Liver (tissue), 9 donors: Measurements from ENCODE around the gene TACC2. TPM values are rescaled to one million over a fixed set of nuclear protein-coding genes. Genes with fewer than 3 reads are reported as not detected.

Experiments
- DNase-seq: peaks from one replicate; pipeline ENCODE4 v3.0.0-alpha.2; 2017; ENCODE audit warnings: low spot score
- H3K27ac ChIP-seq, 2 donors: one replicate each; pipeline ENCODE4 v1.7.0; 2013; ENCODE audit warnings: inconsistent platforms in 2 of 2, low read length in 2 of 2, control low read depth in 1 of 2, low read depth in 1 of 2, mild to moderate bottlenecking in 1 of 2
- H3K27me3 ChIP-seq, 4 donors: one replicate each; pipeline versions ENCODE4 v1.6.1 to v1.7.0; 2013; ENCODE audit warnings: low read length in 3 of 4, inconsistent platforms in 1 of 4, mild to moderate bottlenecking in 1 of 4, moderate library complexity in 1 of 4; ENCODE audit not compliant: control insufficient read depth in 4 of 4, insufficient read depth in 4 of 4
- H3K36me3 ChIP-seq, 4 donors: one replicate each; pipeline versions ENCODE4 v1.6.1 to v1.7.0; 2013; ENCODE audit warnings: low read length in 3 of 4, mild to moderate bottlenecking in 3 of 4, low read depth in 1 of 4, moderate library complexity in 1 of 4; ENCODE audit not compliant: control insufficient read depth in 4 of 4, insufficient read depth in 3 of 4
- H3K4me1 ChIP-seq, 4 donors: one replicate each; pipeline versions ENCODE4 v1.6.1 to v1.7.0; 2013; ENCODE audit warnings: low read length in 3 of 4, mild to moderate bottlenecking in 3 of 4, moderate library complexity in 1 of 4; ENCODE audit not compliant: control insufficient read depth in 4 of 4, insufficient read depth in 4 of 4
- H3K4me3 ChIP-seq, 3 donors: one replicate each; pipeline versions ENCODE4 v1.6.1 to v1.7.0; 2013; ENCODE audit warnings: low read length in 3 of 3, control low read depth in 1 of 3, low read depth in 1 of 3, mild to moderate bottlenecking in 1 of 3
- H3K9ac ChIP-seq, 2 donors: one replicate each; pipeline ENCODE4 v1.7.0; 2013; ENCODE audit warnings: low read length in 2 of 2, mild to moderate bottlenecking in 2 of 2, moderate library complexity in 2 of 2, control low read depth in 1 of 2, low read depth in 1 of 2
- H3K9me3 ChIP-seq, 4 donors: one replicate each; pipeline versions ENCODE4 v1.6.1 to v1.7.0; 2013; ENCODE audit warnings: low read length in 3 of 4; ENCODE audit not compliant: control insufficient read depth in 4 of 4
- ATF3 ChIP-seq: IDR thresholded peaks from 2 replicates; pipeline ENCODE4 v1.6.1; 2016; ENCODE audit warnings: antibody characterized with exemption
- CTCF ChIP-seq: fragments of 150-350 bp; IDR thresholded peaks from 2 replicates; pipeline ENCODE4 v1.5.1; 2017; ENCODE audit warnings: improper control_type of control experiment, low read depth, low read length; ENCODE audit not compliant: missing input control
- EGR1 ChIP-seq, 2 donors: IDR thresholded peaks; 2 replicates each; pipeline ENCODE4 v1.6.1; 2016 to 2018; ENCODE audit warnings: antibody characterized with exemption in 2 of 2, low read depth in 2 of 2
- FOXA1 ChIP-seq: IDR thresholded peaks from 2 replicates; pipeline ENCODE4 v1.6.1; 2016; ENCODE audit warnings: antibody characterized with exemption
- FOXA2 ChIP-seq: IDR thresholded peaks from 2 replicates; pipeline ENCODE4 v1.6.1; 2016; ENCODE audit warnings: antibody characterized with exemption
- GABPA ChIP-seq, 2 donors: IDR thresholded peaks in 1 of 2; conservative IDR thresholded peaks in 1 of 2; 2 replicates each; pipeline ENCODE4 v1.6.1; 2016; ENCODE audit warnings: antibody characterized with exemption in 2 of 2, mild to moderate bottlenecking in 1 of 2, moderate library complexity in 1 of 2
- HNF4A ChIP-seq, 2 donors: conservative IDR thresholded peaks; 2 replicates each; pipeline ENCODE4 v1.6.1; 2016; ENCODE audit warnings: antibody characterized with exemption in 2 of 2, mild to moderate bottlenecking in 2 of 2
- HNF4G ChIP-seq: IDR thresholded peaks from 2 replicates; pipeline ENCODE4 v1.6.1; 2016; ENCODE audit warnings: antibody characterized with exemption
- JUND ChIP-seq, 2 donors: IDR thresholded peaks; 2 replicates each; pipeline ENCODE4 v1.6.1; 2016; ENCODE audit warnings: antibody characterized with exemption in 2 of 2
- MAX ChIP-seq: IDR thresholded peaks from 2 replicates; pipeline ENCODE4 v1.6.1; 2016; ENCODE audit warnings: antibody characterized with exemption
- NR2F2 ChIP-seq: IDR thresholded peaks from 2 replicates; pipeline ENCODE4 v1.6.1; 2016; ENCODE audit warnings: antibody characterized with exemption
- RAD21 ChIP-seq, 2 donors: IDR thresholded peaks; 2 replicates each; pipeline ENCODE4 v1.6.1; 2016; ENCODE audit warnings: antibody characterized with exemption in 2 of 2, mild to moderate bottlenecking in 2 of 2
- RXRA ChIP-seq, 2 donors: IDR thresholded peaks; 2 replicates each; pipeline ENCODE4 v1.6.1; 2017 to 2018; ENCODE audit warnings: antibody characterized with exemption in 2 of 2, mild to moderate bottlenecking in 1 of 2
- YY1 ChIP-seq: IDR thresholded peaks from 2 replicates; pipeline ENCODE4 v1.6.1; 2016; ENCODE audit warnings: antibody characterized with exemption, mild to moderate bottlenecking
- ZBTB33 ChIP-seq: IDR thresholded peaks from 2 replicates; pipeline ENCODE4 v1.6.1; 2016; ENCODE audit warnings: antibody characterized with exemption
- WGBS: extraction: QIAGEN DNeasy Blood & Tissue Kit; methylation state at CpG from one replicate; pipeline ENCODE4 v1.1.7; 2013; 5-methylcytosine and 5-hydroxymethylcytosine counted together
- polyA plus RNA-seq, 2 donors: library from polyadenylated mRNA; stranded (reverse) in 1 of 2; unstranded in 1 of 2; fragments of 200-250 nt in 1 of 2; fragments of >200 nt in 1 of 2; fragmentation: Nextera tagmentation in 1 of 2; extraction: Ambion mirVana in 1 of 2; gene quantifications; one replicate each; pipeline versions ENCODE4 v1.2.1 to v1.2.3, GENCODE V29; 2013 to 2015
- total RNA-seq, 2 donors: library from RNA; depleted of rRNA; stranded (reverse); fragments of >200 nt; gene quantifications; one replicate each; pipeline ENCODE4 v1.2.3, GENCODE V29; 2014
- donor health status: healthy.
- donor health status: healthy.
- donor health status: healthy.
- donor health status: healthy.
- donor health status: healthy.

TACC2 gene
- total RNA-seq (1 to 10 TPM; 1.5 to 8.9 TPM), polyA plus RNA-seq (1 to 10 TPM; 6.7 to 9.1 TPM)

- no peaks in the 10 kb centered on the region for H3K36me3 ChIP-seq
- TF ChIP-seq HNF4A (conservative IDR thresholded peaks at IDR 0.05) (no peak), YY1 (no peak), GABPA (IDR thresholded peaks at IDR 0.05 in 1 of 2, conservative IDR thresholded peaks at IDR 0.05 in 1 of 2) (no peak), RAD21 (IDR thresholded peaks at IDR 0.05) (no peak), NR2F2 (no peak), ATF3 (no peak), FOXA2 (no peak), JUND (IDR thresholded peaks at IDR 0.05) (no peak)
- peaks cover 0 to 6% (median 2%) of the 10 kb centered on the region in 4 donors for H3K4me1 ChIP-seq
- peak within 1 kb of the TSS in 1 of 3 donors; percentile 27 for H3K4me3 ChIP-seq
- peaks cover 0 to 6% (median 3%) of the 10 kb centered on the region in 4 donors for H3K9me3 ChIP-seq
- H3K27ac ChIP-seq = peak within 1 kb of the TSS in 1 of 2 donors; percentile 68
- no peak for DNase-seq
- no peak within 1 kb of the TSS for H3K9ac ChIP-seq
- no peaks in the 10 kb centered on the region for H3K27me3 ChIP-seq
- WGBS = 90% methylated on average over 15 of the region's 15 CpGs
Observed at GRCh38 chr10:121988361-121989324, at the start of gene TACC2. Gene TACC2 (plus strand): TSS chr10:121989163. CDS start chr10:122021982, 32,819 bp downstream.

- H3K4me1 ChIP-seq = no peaks in the 10 kb centered on the region
- no peak overlapping the region for H3K9ac ChIP-seq
- DNase-seq = no peak
- no peak overlapping the region for H3K4me3 ChIP-seq
- no peaks in the 10 kb centered on the region for H3K9me3 ChIP-seq
- H3K27me3 ChIP-seq = no peaks in the 10 kb centered on the region
- WGBS = 87% methylated on average over 3 of the region's 3 CpGs
- no peaks in the 10 kb centered on the region for H3K36me3 ChIP-seq
- H3K27ac ChIP-seq = no peak overlapping the region
- TF ChIP-seq NR2F2 (no peak), EGR1 (IDR thresholded peaks at IDR 0.05; ENCODE audit: low read depth in 2 of 2) (no peak), ATF3 (no peak), RAD21 (IDR thresholded peaks at IDR 0.05) (no peak), MAX (no peak)
Observed at GRCh38 chr10:121941532-121941931, 47.4 kb upstream of the TACC2 start.

- no peaks in the 10 kb centered on the region for H3K4me1 ChIP-seq
- WGBS = 70% methylated on average over 2 of the region's 2 CpGs
- no peak for TF ChIP-seq HNF4A (conservative IDR thresholded peaks at IDR 0.05)
- TF ChIP-seq FOXA1 = no peak
- no peak for TF ChIP-seq CTCF
- no peak for TF ChIP-seq MAX
- no peak for TF ChIP-seq ATF3
- no peak for TF ChIP-seq HNF4G
- TF ChIP-seq YY1 = no peak
- TF ChIP-seq ZBTB33 = no peak
- no peak for TF ChIP-seq GABPA (IDR thresholded peaks at IDR 0.05 in 1 of 2, conservative IDR thresholded peaks at IDR 0.05 in 1 of 2)
- TF ChIP-seq FOXA2 = no peak
- no peak for TF ChIP-seq JUND (IDR thresholded peaks at IDR 0.05)
- no peak for TF ChIP-seq RXRA (IDR thresholded peaks at IDR 0.05)
- no peak overlapping the region for H3K27ac ChIP-seq
- no peak overlapping the region for H3K9ac ChIP-seq
- no peaks in the 10 kb centered on the region for H3K27me3 ChIP-seq
- no peaks in the 10 kb centered on the region for H3K36me3 ChIP-seq
- H3K9me3 ChIP-seq = no peaks in the 10 kb centered on the region
- no peak for DNase-seq
- no peak overlapping the region for H3K4me3 ChIP-seq
Observed at GRCh38 chr10:121942749-121943416, 46.1 kb upstream of the TACC2 start.
